ENCODE data around the gene GPR137C. TPM values are rescaled to one million over a fixed set of nuclear protein-coding genes. Genes with fewer than 3 reads are reported as not detected.

GPR137C gene
- total and polyA plus RNA-seq, 2 donors from 2014 or later: 0.24 to 0.54 TPM

- intact Hi-C loops (cut with DNase I): no loop called here
- Histone ChIP-seq H3K27ac (ENCODE audit: low read depth in 2 of 2, low read length in 2 of 2) (no peak overlapping the region), H3K9ac (ENCODE audit: low read length in 3 of 3) (no peak overlapping the region), H3K4me1 (ENCODE audit: control insufficient read depth in 2 of 3, insufficient read depth in 2 of 3, low read depth in 1 of 3, low read length in 3 of 3) (no peaks in the 10 kb centered on the region), H3K4me3 (ENCODE audit: low read length in 3 of 3) (no peak overlapping the region), H3K9me3 (ENCODE audit: control insufficient read depth in 2 of 3, insufficient read depth in 1 of 3, low read length in 3 of 3) (no peaks in the 10 kb centered on the region), H3K36me3 (ENCODE audit: control insufficient read depth in 2 of 3, insufficient read depth in 3 of 3, low read length in 3 of 3) (no peaks in the 10 kb centered on the region), H3K27me3 (ENCODE audit: control insufficient read depth, insufficient read depth, low read length) (no peaks in the 10 kb centered on the region)
- no peak for FAIRE-seq
- no peak for TF ChIP-seq CTCF (IDR thresholded peaks at IDR 0.05; ENCODE audit: borderline replicate concordance, extremely low read depth, insufficient read depth)
- no peak for DNase-seq
These were observed 45.9 kb downstream of the GPR137C start for GRCh38 chr14:52598568-52598967.

GRCh38 chr14:52599974-52600373 is 47.3 kb downstream of the GPR137C start:
- H3K27me3 ChIP-seq (ENCODE audit: control insufficient read depth, insufficient read depth, low read length): no peaks in the 10 kb centered on the region
- no peaks in the 10 kb centered on the region for H3K4me1 ChIP-seq (ENCODE audit: control insufficient read depth in 2 of 3, insufficient read depth in 2 of 3, low read depth in 1 of 3, low read length in 3 of 3)
- no peak for FAIRE-seq
- no peaks in the 10 kb centered on the region for H3K9me3 ChIP-seq (ENCODE audit: control insufficient read depth in 2 of 3, insufficient read depth in 1 of 3, low read length in 3 of 3)
- DNase-seq: no peak
- no peak for TF ChIP-seq CTCF (IDR thresholded peaks at IDR 0.05; ENCODE audit: borderline replicate concordance, extremely low read depth, insufficient read depth)
- no peaks in the 10 kb centered on the region for H3K36me3 ChIP-seq (ENCODE audit: control insufficient read depth in 2 of 3, insufficient read depth in 3 of 3, low read length in 3 of 3)
- intact Hi-C loops (cut with DNase I): no loop called here
- H3K9ac ChIP-seq (ENCODE audit: low read length in 3 of 3): no peak overlapping the region
- no peak overlapping the region for H3K4me3 ChIP-seq (ENCODE audit: low read length in 3 of 3)
- no peak overlapping the region for H3K27ac ChIP-seq (ENCODE audit: low read depth in 2 of 2, low read length in 2 of 2)

GRCh38 chr14:52602131-52602530 is 49.5 kb downstream of the GPR137C start:
- Histone ChIP-seq H3K27me3 (ENCODE audit: control insufficient read depth, insufficient read depth, low read length) (no peaks in the 10 kb centered on the region), H3K27ac (ENCODE audit: low read depth in 2 of 2, low read length in 2 of 2) (no peak overlapping the region), H3K9me3 (ENCODE audit: control insufficient read depth in 2 of 3, insufficient read depth in 1 of 3, low read length in 3 of 3) (no peaks in the 10 kb centered on the region), H3K36me3 (ENCODE audit: control insufficient read depth in 2 of 3, insufficient read depth in 3 of 3, low read length in 3 of 3) (no peaks in the 10 kb centered on the region), H3K9ac (ENCODE audit: low read length in 3 of 3) (no peak overlapping the region), H3K4me1 (ENCODE audit: control insufficient read depth in 2 of 3, insufficient read depth in 2 of 3, low read depth in 1 of 3, low read length in 3 of 3) (no peaks in the 10 kb centered on the region), H3K4me3 (ENCODE audit: low read length in 3 of 3) (no peak overlapping the region)
- TF ChIP-seq CTCF (IDR thresholded peaks at IDR 0.05; ENCODE audit: borderline replicate concordance, extremely low read depth, insufficient read depth): no peak
- FAIRE-seq (no peak), DNase-seq (no peak)
- intact Hi-C loops (cut with DNase I): no loop called here

- Histone ChIP-seq H3K27me3 (ENCODE audit: control insufficient read depth, insufficient read depth, low read length) (no peaks in the 10 kb centered on the region), H3K36me3 (ENCODE audit: control insufficient read depth in 2 of 3, insufficient read depth in 3 of 3, low read length in 3 of 3) (no peaks in the 10 kb centered on the region), H3K27ac (ENCODE audit: low read depth in 2 of 2, low read length in 2 of 2) (no peak overlapping the region), H3K4me1 (ENCODE audit: control insufficient read depth in 2 of 3, insufficient read depth in 2 of 3, low read depth in 1 of 3, low read length in 3 of 3) (no peaks in the 10 kb centered on the region), H3K9me3 (ENCODE audit: control insufficient read depth in 2 of 3, insufficient read depth in 1 of 3, low read length in 3 of 3) (no peaks in the 10 kb centered on the region), H3K9ac (ENCODE audit: low read length in 3 of 3) (no peak overlapping the region), H3K4me3 (ENCODE audit: low read length in 3 of 3) (no peak overlapping the region)
- no peak for TF ChIP-seq CTCF (IDR thresholded peaks at IDR 0.05; ENCODE audit: borderline replicate concordance, extremely low read depth, insufficient read depth)
- DNase-seq (no peak), FAIRE-seq (no peak)
- intact Hi-C loops (cut with DNase I): no loop called here
These were observed 54.4 kb downstream of the GPR137C start for GRCh38 chr14:52607061-52607460.
